DMS79 treated with DMSO at 0.1 percent for 48 hours (cell line): ENCODE data around the gene SHCBP1.

Experiments
- DNase-seq: peaks from one replicate; lab custom pipeline; 2025; lab: John Stamatoyannopoulos, UW

The SHCBP1 gene

GRCh38 chr16:46614006-46614405 lies 7.2 kb downstream of the SHCBP1 start:
- DNase-seq = no peak

GRCh38 chr16:46613352-46613751 lies 7.8 kb downstream of the SHCBP1 start:
- no peak for DNase-seq

DNA sequence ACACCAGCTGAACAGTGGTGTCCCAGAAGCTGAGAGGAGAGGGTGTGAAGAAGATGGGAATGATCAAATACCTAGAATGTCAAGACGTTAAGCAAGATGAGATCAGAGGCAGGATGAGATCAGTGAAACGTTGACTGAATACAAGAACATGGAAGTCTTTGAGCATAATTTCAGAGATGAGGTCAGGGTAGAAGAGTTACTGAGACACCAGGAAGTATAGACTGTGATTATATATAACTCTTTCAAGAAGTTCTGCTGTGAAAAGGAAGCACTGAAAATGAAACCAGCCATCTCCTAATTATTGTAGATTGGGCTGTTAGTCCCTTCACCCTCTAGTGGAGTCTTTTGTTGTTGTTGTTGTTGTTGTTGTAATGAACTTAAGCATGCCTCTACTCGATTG lies 9.1 kb downstream of the SHCBP1 start:
- no peak for DNase-seq

- no peak for DNase-seq
Observed at GRCh38 chr16:46607529-46607928, 13.7 kb downstream of the SHCBP1 start.

DNA sequence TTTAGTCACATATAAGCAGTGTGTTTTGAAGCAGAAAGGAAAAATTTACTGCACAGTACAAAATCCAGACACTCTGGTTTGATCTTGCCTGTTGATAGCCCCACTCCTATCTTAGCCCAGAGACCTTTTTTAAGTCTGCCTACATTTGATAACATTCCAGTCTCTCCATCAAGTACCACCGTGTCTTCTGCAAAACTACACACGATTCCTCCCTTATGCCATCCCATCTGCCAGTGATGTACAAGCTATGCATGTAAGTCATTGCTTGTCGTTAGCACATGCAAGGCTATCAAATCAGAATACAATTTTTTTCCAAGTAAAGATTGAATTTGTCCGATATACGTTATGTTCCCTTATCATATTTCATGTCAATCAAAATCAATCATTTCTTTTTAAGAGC lies 14.9 kb downstream of the SHCBP1 start:
- DNase-seq = no peak

DNA sequence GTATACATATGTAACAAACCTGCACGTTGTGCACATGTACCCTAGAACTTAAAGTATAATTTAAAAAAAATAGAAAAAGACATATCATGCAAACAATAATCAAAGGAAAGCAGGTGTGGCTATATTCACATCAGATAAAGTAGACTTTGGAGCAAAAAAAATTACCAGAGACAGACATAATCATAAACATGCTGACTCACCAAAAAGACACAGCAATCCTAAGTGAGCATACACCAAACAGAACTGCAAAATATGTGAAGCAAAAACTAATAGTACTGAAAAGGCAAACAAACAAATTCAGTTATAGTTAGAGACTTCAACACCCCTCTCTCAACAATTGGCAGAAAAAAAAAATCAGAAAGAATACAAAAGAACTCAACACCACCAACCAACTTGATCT lies 29.9 kb downstream of the SHCBP1 start:
- no peak for DNase-seq

- DNase-seq = no peak
Observed at GRCh38 chr16:46586011-46586577, 35.1 kb downstream of the SHCBP1 start.

GRCh38 chr16:46583036-46583435 lies 38.1 kb downstream of the SHCBP1 start:
- DNase-seq = no peak

DNA sequence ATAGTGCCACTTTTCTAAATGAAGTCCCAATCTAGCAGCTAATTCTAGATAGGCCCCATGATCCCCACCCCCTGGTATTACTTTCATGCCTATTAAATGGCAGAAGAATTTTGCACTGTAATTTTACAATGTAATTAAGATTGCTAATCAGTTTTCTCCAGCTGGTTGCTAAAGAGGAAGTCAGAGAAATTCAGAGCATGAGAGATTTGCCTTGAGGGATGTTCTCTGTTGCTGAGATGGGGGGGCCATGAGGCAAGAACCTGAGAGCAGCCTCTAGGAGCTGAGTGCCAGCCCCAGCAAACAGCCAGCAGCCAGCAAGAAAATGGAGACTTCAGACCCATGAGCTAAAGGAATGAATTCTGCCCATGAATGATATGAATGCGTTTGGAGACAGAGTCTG lies 38.9 kb downstream of the SHCBP1 start:
- no peak for DNase-seq

DNA sequence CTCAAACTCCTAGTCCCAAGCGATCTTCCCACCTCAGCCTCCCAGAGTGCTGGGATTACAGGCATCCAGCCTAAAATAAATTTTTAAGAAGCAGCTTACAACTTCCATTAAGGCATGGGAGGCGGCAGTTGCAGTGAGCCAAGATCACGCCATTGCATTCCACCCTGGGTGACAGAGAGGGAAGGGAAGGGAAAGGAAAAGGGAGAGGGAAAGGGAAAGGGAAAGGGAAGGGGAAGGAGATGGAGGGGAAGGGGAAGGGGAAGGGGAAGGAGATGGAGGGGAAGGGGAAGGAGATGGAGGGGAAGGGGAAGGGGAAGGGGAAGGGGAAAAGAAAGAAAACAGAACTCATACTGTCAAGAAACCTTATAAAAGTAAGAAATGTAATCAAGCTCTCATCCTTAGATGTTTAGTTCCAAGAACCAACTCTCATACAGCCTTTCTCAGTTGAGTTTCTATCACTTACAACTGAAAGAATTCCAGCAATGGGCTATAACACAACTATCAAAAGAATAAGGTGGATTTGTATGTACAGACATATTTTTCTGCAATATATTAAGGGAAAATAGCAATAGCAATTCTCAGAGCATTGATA lies 43.1 kb downstream of the SHCBP1 start:
- no peak for DNase-seq

DNA sequence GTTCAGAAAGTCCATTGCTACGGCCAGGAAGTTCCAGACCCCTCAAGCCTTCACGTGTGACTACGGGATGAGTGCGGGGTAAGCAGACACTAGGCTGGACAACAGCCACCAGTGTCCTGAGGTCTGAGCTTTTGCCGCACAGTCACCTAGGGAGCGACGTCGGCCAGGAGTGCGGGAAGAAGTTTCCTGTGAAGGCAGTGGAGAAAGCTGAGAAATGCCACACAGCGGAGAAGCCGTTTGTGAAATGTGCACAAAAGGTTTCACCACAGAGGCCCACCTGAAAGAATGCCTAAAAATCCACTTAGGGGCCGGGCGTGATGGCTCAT lies 47.4 kb downstream of the SHCBP1 start:
- no peak for DNase-seq

GRCh38 chr16:46573008-46573833 lies 48.0 kb downstream of the SHCBP1 start:
- DNase-seq = no peak

DNA sequence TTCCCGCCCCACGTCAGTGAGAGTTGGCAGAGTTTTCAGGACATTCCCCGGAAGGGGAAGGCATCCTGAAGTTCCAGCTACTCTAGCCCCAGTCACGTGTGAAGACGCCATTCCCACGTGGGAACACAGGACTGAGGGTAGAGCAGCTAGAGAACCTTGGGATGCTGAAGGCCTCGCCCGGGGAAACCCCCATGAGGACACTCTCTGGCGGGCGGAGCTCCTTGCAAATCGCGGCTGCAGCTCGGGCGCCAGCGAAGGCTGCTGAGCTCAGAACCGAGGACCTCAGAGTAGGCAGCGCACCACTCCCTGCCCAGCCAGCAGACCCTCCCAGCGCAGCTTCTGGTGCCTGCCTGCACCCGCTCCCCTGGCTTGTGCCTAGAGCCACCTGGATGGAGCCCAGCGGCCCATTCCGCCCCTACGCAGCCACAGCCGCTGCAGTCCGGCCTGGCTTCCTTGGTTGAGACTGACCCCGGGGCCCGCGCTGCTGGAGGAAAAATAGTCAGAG lies 51.9 kb downstream of the SHCBP1 start:
- DNase-seq = no peak

DNA sequence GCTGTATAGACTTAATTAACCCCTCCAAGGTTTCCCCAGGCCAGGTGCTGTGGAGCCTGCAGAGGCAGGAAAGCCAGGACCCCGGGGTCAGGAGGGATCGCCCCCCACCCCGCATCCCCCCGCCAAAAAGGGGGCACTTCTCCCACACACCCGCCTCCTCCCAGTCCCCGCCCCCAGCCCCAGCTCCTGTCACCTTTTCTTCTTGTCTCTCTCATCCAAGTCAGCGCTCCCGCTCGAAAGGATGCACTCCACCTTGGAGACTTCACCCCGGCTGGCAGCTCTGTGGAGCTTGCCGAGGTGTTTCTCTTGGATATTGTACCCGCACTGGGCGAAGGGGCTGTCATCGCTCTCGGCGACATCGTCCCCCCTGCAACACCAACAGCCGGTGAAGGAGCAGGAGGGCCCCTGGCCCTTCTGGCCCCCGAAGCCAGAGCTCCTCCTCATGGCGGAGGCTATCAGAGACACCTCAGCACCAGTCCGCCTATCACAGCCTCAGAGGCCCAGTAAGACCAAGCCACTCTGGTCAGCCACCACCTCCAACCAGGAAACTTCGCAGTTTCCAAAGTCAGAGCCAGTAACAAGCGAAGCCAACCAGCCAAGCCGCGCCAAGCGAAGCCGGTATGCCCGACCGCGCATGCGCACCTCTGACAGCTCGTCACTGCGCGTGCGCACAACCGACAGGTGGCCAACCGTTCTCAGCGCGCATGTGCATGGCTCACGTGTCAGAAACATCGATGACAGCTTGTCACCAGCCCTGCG lies 52.5 kb downstream of the SHCBP1 start:
- DNase-seq = no peak

GRCh38 chr16:46562979-46563378 lies 58.2 kb downstream of the SHCBP1 start:
- no peak for DNase-seq

- DNase-seq = no peak
Observed at GRCh38 chr16:46558018-46558417, 63.2 kb downstream of the SHCBP1 start.

GRCh38 chr16:46555951-46556350 lies 65.2 kb downstream of the SHCBP1 start:
- DNase-seq = no peak

GRCh38 chr16:46554435-46554834 lies 66.7 kb downstream of the SHCBP1 start:
- DNase-seq = peak; percentile 2

- DNase-seq = no peak
Observed at GRCh38 chr16:46549477-46549876, 71.7 kb downstream of the SHCBP1 start.
